ENCODE measurements around the gene ALDH16A1. TPM values are rescaled to one million over a fixed set of nuclear protein-coding genes. Genes with fewer than 3 reads are reported as not detected.

Gene ALDH16A1
- total and polyA plus RNA-seq, 2 donors (not counting 1 experiment from before 2014, with no cell fraction given): 2.4 to 24.9 TPM

DNA sequence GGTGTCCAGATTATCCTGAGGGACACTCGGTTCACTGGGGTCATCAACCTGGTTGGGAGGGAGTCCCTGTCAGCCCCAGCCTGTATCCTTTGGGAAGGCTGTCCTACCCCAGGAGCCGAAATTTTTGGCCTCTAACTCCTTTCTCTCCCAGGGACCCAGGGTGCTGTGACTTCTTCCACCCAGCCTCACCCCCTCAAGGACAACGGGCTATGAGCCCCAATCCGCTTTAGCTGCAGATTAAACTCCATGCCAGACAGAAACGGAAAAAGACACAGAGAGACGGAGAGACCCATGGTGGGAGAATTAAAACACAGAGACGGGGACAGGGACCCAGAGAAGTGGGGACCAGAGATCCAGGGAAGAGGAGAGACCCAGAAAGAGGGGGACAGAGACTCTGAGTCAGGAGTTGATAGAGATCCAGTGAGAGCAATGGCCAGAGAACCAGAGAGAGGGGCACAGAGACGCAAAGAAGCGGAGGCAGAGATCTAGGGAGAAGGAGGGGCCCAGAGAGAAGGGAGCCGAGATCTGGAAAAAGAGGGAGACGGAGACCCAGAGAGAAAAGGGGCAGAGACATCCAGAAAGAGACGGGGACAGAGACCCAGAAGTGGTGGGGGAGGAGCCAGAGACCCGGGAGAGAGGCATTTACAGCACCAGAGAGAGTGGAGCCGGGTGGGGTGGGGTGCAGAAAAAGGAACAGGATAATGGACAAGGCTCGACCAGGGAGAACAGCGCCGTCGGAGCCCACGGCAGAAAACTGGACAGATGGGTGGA, 12.4 kb upstream of the ALDH16A1 start:
- H3K36me3 ChIP-seq (ENCODE audit: control insufficient read depth, insufficient read depth, low read length): no peaks in the 10 kb centered on the region
- H4K20me1 ChIP-seq (ENCODE audit: control insufficient read depth, extremely low read depth, insufficient read depth, low read length): no peaks in the 10 kb centered on the region
- no peak overlapping the region for H3K9ac ChIP-seq (ENCODE audit: insufficient read depth, low read length)
- H3K4me2 ChIP-seq (ENCODE audit: extremely low read depth, insufficient read depth, low read length): no peak overlapping the region
- no peak for DNase-seq (ENCODE audit: low read depth in 2 of 2)
- TF ChIP-seq EZH2 (IDR thresholded peaks at IDR 0.05; ENCODE audit: low read length, missing control alignments): peak; percentile 96
- TF ChIP-seq, protein P1, sequence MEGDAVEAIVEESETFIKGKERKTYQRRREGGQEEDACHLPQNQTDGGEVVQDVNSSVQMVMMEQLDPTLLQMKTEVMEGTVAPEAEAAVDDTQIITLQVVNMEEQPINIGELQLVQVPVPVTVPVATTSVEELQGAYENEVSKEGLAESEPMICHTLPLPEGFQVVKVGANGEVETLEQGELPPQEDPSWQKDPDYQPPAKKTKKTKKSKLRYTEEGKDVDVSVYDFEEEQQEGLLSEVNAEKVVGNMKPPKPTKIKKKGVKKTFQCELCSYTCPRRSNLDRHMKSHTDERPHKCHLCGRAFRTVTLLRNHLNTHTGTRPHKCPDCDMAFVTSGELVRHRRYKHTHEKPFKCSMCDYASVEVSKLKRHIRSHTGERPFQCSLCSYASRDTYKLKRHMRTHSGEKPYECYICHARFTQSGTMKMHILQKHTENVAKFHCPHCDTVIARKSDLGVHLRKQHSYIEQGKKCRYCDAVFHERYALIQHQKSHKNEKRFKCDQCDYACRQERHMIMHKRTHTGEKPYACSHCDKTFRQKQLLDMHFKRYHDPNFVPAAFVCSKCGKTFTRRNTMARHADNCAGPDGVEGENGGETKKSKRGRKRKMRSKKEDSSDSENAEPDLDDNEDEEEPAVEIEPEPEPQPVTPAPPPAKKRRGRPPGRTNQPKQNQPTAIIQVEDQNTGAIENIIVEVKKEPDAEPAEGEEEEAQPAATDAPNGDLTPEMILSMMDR (conservative IDR thresholded peaks at IDR 0.05 in 1 of 2, IDR thresholded peaks at IDR 0.05 in 1 of 2; ENCODE audit: low read depth in 1 of 2, low read length in 2 of 2): no peak
- peaks cover 57% of the 10 kb centered on the region for H3K27me3 ChIP-seq (ENCODE audit: control insufficient read depth, insufficient read depth, low read length)
- H3K4me3 ChIP-seq (replicated peaks in 1 of 4; ENCODE audit: control extremely low read depth in 1 of 4, insufficient read depth in 1 of 4, low read depth in 3 of 4, low read length in 4 of 4): no peak overlapping the region
- no peak overlapping the region for H3K27ac ChIP-seq (ENCODE audit: insufficient read depth, low read length)
- H3K79me2 ChIP-seq (ENCODE audit: control insufficient read depth, insufficient read depth, low read length): no peaks in the 10 kb centered on the region
- no peaks in the 10 kb centered on the region for H3K9me3 ChIP-seq (ENCODE audit: control insufficient read depth, insufficient read depth, low read depth, low read length)
- no peaks in the 10 kb centered on the region for H3K4me1 ChIP-seq (ENCODE audit: control insufficient read depth, extremely low read depth, insufficient read depth, low read length)
- no peak overlapping the region for H2AFZ ChIP-seq (ENCODE audit: low read length)

DNA sequence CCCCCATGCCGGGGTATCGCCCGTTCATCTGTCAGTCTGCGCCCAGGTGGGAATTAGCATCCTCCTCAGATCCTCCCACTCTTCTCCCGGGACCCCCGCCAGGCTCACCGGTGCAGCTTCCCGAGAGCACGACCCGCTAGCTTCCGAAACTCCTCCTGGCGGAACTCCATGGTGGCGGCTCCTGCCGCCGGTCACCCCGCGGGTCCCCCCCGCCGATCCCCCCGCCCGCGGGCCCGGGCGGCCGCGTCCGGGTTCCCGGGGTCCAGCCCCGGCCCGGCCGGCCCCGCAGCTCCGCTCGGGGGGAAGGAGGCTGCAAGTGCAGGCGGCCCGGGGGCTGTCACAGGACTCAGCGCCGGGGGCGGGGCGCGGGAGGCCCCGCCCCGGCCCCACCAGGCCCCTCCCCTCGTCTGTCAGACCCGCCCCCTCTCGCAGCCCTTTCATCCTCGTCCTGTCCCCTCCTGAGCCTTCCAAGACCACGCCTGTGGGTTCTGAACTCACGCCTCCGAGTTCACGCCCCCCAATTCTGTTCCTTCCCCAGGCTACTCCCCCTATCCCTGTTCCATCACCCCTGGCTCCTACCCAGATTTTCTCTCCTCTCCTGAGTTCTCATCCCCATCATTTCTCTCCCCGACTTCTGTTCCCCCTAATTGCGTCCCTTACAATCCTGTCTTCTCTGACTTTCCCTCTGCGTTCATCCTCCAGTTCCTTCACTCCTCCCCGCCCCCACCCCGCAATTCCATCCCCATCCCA, 11.6 kb upstream of the ALDH16A1 start, which contains the start of gene SLC17A7:
Gene SLC17A7 (minus strand): TSS at position 318 of the 750 bp plus-strand sequence. CDS start 148 bp downstream, at position 170.
- H3K79me2 ChIP-seq (ENCODE audit: control insufficient read depth, insufficient read depth, low read length): no peaks in the 10 kb centered on the region
- H3K4me3 ChIP-seq (replicated peaks in 1 of 4; ENCODE audit: control extremely low read depth in 1 of 4, insufficient read depth in 1 of 4, low read depth in 3 of 4, low read length in 4 of 4): no peak within 1 kb of the TSS
- no peak for DNase-seq (ENCODE audit: low read depth in 2 of 2)
- no peaks in the 10 kb centered on the region for H4K20me1 ChIP-seq (ENCODE audit: control insufficient read depth, extremely low read depth, insufficient read depth, low read length)
- peak within 1 kb of the TSS; percentile 13 for H3K4me2 ChIP-seq (ENCODE audit: extremely low read depth, insufficient read depth, low read length)
- no peak within 1 kb of the TSS for H3K27ac ChIP-seq (ENCODE audit: insufficient read depth, low read length)
- H3K4me1 ChIP-seq (ENCODE audit: control insufficient read depth, extremely low read depth, insufficient read depth, low read length): no peaks in the 10 kb centered on the region
- H3K36me3 ChIP-seq (ENCODE audit: control insufficient read depth, insufficient read depth, low read length): no peaks in the 10 kb centered on the region
- no peak within 1 kb of the TSS for H3K9ac ChIP-seq (ENCODE audit: insufficient read depth, low read length)
- H3K27me3 ChIP-seq (ENCODE audit: control insufficient read depth, insufficient read depth, low read length): peaks cover 49% of the 10 kb centered on the region
- no peak within 1 kb of the TSS for H2AFZ ChIP-seq (ENCODE audit: low read length)
- TF ChIP-seq EZH2 (IDR thresholded peaks at IDR 0.05; ENCODE audit: low read length, missing control alignments): peak; percentile 67
- TF ChIP-seq, protein P1 (conservative IDR thresholded peaks at IDR 0.05 in 1 of 2, IDR thresholded peaks at IDR 0.05 in 1 of 2; ENCODE audit: low read depth in 1 of 2, low read length in 2 of 2): no peak
- no peaks in the 10 kb centered on the region for H3K9me3 ChIP-seq (ENCODE audit: control insufficient read depth, insufficient read depth, low read depth, low read length)

DNA sequence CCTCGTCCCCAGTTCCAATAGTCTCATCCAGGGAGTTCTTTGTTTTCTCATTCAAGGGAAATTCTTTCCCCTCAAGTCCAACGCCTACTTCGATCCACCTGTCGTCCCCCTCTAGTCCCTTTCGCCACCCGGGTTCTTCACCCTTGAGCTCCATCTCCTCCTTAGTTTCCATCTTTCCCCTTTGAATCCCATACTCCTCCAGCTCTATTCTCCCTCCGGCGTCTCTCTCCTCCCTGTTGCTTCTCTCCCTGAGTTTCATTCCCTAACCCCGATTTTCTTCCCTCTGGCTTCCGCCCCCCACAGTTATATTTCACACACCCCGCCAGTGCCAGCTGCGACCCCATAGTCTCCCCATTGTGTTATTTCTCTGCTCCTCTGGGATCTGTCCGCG, 11.1 kb upstream of the ALDH16A1 start:
- H3K36me3 ChIP-seq (ENCODE audit: control insufficient read depth, insufficient read depth, low read length): peaks cover under 1% of the 10 kb centered on the region
- no peak for DNase-seq (ENCODE audit: low read depth in 2 of 2)
- H3K4me2 ChIP-seq (ENCODE audit: extremely low read depth, insufficient read depth, low read length): no peak overlapping the region
- H3K27ac ChIP-seq (ENCODE audit: insufficient read depth, low read length): no peak overlapping the region
- peak; percentile 80 for TF ChIP-seq EZH2 (IDR thresholded peaks at IDR 0.05; ENCODE audit: low read length, missing control alignments)
- TF ChIP-seq, protein P1 (conservative IDR thresholded peaks at IDR 0.05 in 1 of 2, IDR thresholded peaks at IDR 0.05 in 1 of 2; ENCODE audit: low read depth in 1 of 2, low read length in 2 of 2): no peak
- no peaks in the 10 kb centered on the region for H3K79me2 ChIP-seq (ENCODE audit: control insufficient read depth, insufficient read depth, low read length)
- H3K4me1 ChIP-seq (ENCODE audit: control insufficient read depth, extremely low read depth, insufficient read depth, low read length): no peaks in the 10 kb centered on the region
- no peak overlapping the region for H3K9ac ChIP-seq (ENCODE audit: insufficient read depth, low read length)
- H3K27me3 ChIP-seq (ENCODE audit: control insufficient read depth, insufficient read depth, low read length): peaks cover 47% of the 10 kb centered on the region
- H2AFZ ChIP-seq (ENCODE audit: low read length): no peak overlapping the region
- no peaks in the 10 kb centered on the region for H4K20me1 ChIP-seq (ENCODE audit: control insufficient read depth, extremely low read depth, insufficient read depth, low read length)
- H3K9me3 ChIP-seq (ENCODE audit: control insufficient read depth, insufficient read depth, low read depth, low read length): no peaks in the 10 kb centered on the region
- H3K4me3 ChIP-seq (replicated peaks in 1 of 4; ENCODE audit: control extremely low read depth in 1 of 4, insufficient read depth in 1 of 4, low read depth in 3 of 4, low read length in 4 of 4): no peak overlapping the region
